H1 (cell line): ENCODE results near the gene GRIK2. TPM values are rescaled to one million over a fixed set of nuclear protein-coding genes. Genes with fewer than 3 reads are reported as not detected.
A peak's percentile ranks its signal among the peaks of the same experiment; 100 is the strongest.

Experiments
- ASH2L ChIP-seq: fragments of 200-600, 300-600 bp; sonication (generic); IDR thresholded peaks from one replicate; pipeline ENCODE4 v1.7.1; 2017; ENCODE audit warnings: low read length
- BACH1 ChIP-seq: IDR thresholded peaks from 2 replicates; pipeline ENCODE4 v1.6.1; 2012; ENCODE audit warnings: low read length, improper control_type of control experiment
- CHD2 ChIP-seq: IDR thresholded peaks from 2 replicates; pipeline ENCODE4 v1.6.1; 2012; ENCODE audit warnings: low read length, improper control_type of control experiment
- HDAC2 ChIP-seq, 2 experiments: fragments of 300-600 bp in 1 of 2; sonication (generic) in 1 of 2; IDR thresholded peaks; 2 replicates each; pipeline ENCODE4 v1.6.1; 2011 to 2012; ENCODE audit warnings: low read depth in 2 of 2, low read length in 2 of 2, mild to moderate bottlenecking in 2 of 2, moderate library complexity in 2 of 2, borderline replicate concordance in 1 of 2, inconsistent platforms in 1 of 2
- JUND ChIP-seq: IDR thresholded peaks from 2 replicates; pipeline ENCODE4 v1.6.1; 2011; ENCODE audit warnings: mild to moderate bottlenecking, improper control_type of control experiment, low read length
- KDM4A ChIP-seq: IDR thresholded peaks from one replicate; pipeline ENCODE4 v1.7.1; 2012; ENCODE audit warnings: low read depth, mild to moderate bottlenecking, moderate library complexity, low read length, inconsistent platforms; ENCODE audit not compliant: severe bottlenecking
- MAX ChIP-seq: IDR thresholded peaks from 2 replicates; pipeline ENCODE4 v1.6.1; 2012; ENCODE audit warnings: inconsistent platforms
- RXRA ChIP-seq: IDR thresholded peaks from 2 replicates; pipeline ENCODE4 v1.6.1; 2011; ENCODE audit warnings: low read depth, mild to moderate bottlenecking, low read length, moderate library complexity; ENCODE audit not compliant: insufficient read depth
- SIN3A ChIP-seq, 2 experiments: IDR thresholded peaks in 1 of 2; conservative IDR thresholded peaks in 1 of 2; 2 replicates each; pipeline ENCODE4 v1.6.1; 2011 to 2012; ENCODE audit warnings: low read length in 2 of 2, improper control_type of control experiment in 1 of 2, low read depth in 1 of 2, mild to moderate bottlenecking in 1 of 2
- SIX5 ChIP-seq: IDR thresholded peaks from 2 replicates; pipeline ENCODE4 v1.6.1; 2011; ENCODE audit warnings: mild to moderate bottlenecking, low read depth, low read length
- SUZ12 ChIP-seq: fragments of 200-600 bp; sonication (generic); IDR thresholded peaks from 2 replicates; pipeline ENCODE4 v1.6.1; 2012; ENCODE audit warnings: mild to moderate bottlenecking, inconsistent platforms, low read length, moderate library complexity, mixed read lengths
- YY1 ChIP-seq: IDR thresholded peaks from 2 replicates; pipeline ENCODE4 v1.6.1; 2011; ENCODE audit warnings: low read depth, mild to moderate bottlenecking, low read length
- ZNF274 ChIP-seq: IDR thresholded peaks from 2 replicates; pipeline ENCODE4 v1.7.0; 2012; ENCODE audit warnings: low read length, borderline replicate concordance; ENCODE audit errors: extremely low read depth
- polyA plus RNA-seq, 7 experiments: library from polyadenylated mRNA; depleted of rRNA in 3 of 7; stranded (reverse) in 5 of 7; unstranded in 2 of 7; fragments of >200 nt in 5 of 7; fragments of 200-250 nt in 2 of 7; gene quantifications; 1 replicate in 5 of 7; 2 replicates in 1 of 7; 4 replicates in 1 of 7; pipeline versions ENCODE4 v1.2.1 to v1.2.3, GENCODE V29; 2011 to 2013; ENCODE audit warnings: missing spikeins in 2 of 7, mixed read lengths in 2 of 7
- total RNA-seq: library from RNA; stranded (reverse); fragmentation: NEBNext Ultra II Directional; extraction: Animal tissue kit (Norgen Biotek cat#: 25700); gene quantifications from 2 replicates; pipeline ENCODE4 v1.2.1, GENCODE V29; 2021

GRIK2 gene
- total and polyA plus RNA-seq, 2 of the 8 experiments (the other 6 are each of a cell fraction or from before 2014, with no cell fraction given) = 1.8 to 2.2 TPM

DNA sequence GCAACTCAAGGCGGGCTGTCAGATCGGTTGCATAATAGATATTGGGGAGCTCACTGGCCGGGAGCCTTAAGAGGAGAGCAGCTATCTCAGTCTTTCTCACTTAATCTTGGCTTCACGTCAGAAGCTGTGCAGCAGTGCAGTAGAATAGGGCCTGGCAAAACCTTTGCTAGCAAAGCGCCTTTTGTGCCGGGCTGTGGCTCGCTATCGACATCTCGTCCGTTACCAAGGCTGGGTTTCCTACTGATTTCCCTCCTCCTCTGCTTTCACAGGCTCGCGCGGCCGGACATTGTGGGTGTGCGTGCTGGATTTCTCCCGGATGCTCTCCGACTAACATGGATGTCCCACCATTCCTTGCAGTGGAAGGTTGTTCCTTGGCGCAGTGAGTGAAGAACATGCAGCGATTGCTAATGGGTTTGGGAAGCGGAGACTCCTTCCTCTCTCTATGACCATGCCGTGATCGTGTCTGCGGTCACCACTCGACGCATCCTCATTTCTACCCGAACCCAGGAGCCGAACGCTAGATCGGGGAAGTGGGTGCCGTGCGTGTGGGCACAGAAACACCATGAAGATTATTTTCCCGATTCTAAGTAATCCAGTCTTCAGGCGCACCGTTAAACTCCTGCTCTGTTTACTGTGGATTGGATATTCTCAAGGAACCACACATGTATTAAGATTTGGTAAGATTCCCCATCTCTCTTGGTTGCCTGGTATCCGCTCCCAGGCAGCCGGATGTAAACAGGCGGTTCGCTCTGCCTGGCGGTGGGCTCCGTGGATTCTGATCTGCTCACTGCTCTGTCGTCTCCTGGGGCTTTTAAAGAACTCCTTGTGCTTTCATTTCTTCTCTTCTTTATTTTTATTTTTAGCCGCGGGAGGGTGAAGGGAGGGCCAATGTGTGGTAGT lies 5.5 kb downstream of the GRIK2 start (continued):
- no peak for TF ChIP-seq HDAC2 (IDR thresholded peaks at IDR 0.05; ENCODE audit: borderline replicate concordance in 1 of 2, low read depth in 2 of 2, low read length in 2 of 2)
- TF ChIP-seq CHD2 = no peak
- peak; percentile 82 for TF ChIP-seq KDM4A
- no peak for TF ChIP-seq JUND
- TF ChIP-seq SUZ12 = peak; percentile 86
- TF ChIP-seq MAX = peak; percentile 63
- no peak for TF ChIP-seq SIN3A (conservative IDR thresholded peaks at IDR 0.05 in 1 of 2, IDR thresholded peaks at IDR 0.05 in 1 of 2; ENCODE audit: low read depth in 1 of 2, low read length in 2 of 2)
- peak; percentile 50 for TF ChIP-seq ASH2L
- TF ChIP-seq RXRA = no peak
- no peak for TF ChIP-seq ZNF274
- TF ChIP-seq YY1 = no peak
- peak; percentile 13; the same call in 1 of the 2 replicates for TF ChIP-seq BACH1
- TF ChIP-seq SIX5 = no peak
